K562 (cell line): ENCODE data around the gene ZNF276. TPM values are rescaled to one million over a fixed set of nuclear protein-coding genes. Genes with fewer than 3 reads are reported as not detected.

Source experiments
- ATF1 ChIP-seq, 2 experiments: fragments of 450-650 bp in 1 of 2; IDR thresholded peaks; 2 replicates each; pipeline ENCODE4 v1.6.1; 2016; ENCODE audit warnings: missing compliant biosample characterization in 1 of 2, missing genetic modification characterization in 1 of 2
- ATF6 ChIP-seq: sonication (generic); formaldehyde crosslinking; IDR thresholded peaks from 2 replicates; pipeline ENCODE4 v1.4.0; 2020; ENCODE audit warnings: mild to moderate bottlenecking, missing genetic modification reagents
- CREB3 ChIP-seq: fragments of 450-650 bp; conservative IDR thresholded peaks from 2 replicates; pipeline ENCODE4 v1.6.1; 2016; ENCODE audit warnings: missing genetic modification characterization, low read depth, mild to moderate bottlenecking, missing compliant biosample characterization, moderate library complexity
- GATAD2B ChIP-seq: fragments of 450-650 bp; IDR thresholded peaks from 2 replicates; pipeline ENCODE4 v1.6.1; 2017; ENCODE audit warnings: mild to moderate bottlenecking, borderline replicate concordance
- PHB ChIP-seq: fragments of 250-450 bp; sonication (Bioruptor Pico); IDR thresholded peaks from 2 replicates; pipeline ENCODE4 v1.5.0; 2021
- PHTF2 ChIP-seq: fragments of 250-450 bp; sonication (Bioruptor Pico); IDR thresholded peaks from 2 replicates; pipeline ENCODE4 v1.5.0; 2021; ENCODE audit warnings: mild to moderate bottlenecking
- RHOXF2B ChIP-seq: fragments of 250-450 bp; sonication (Bioruptor Pico); conservative IDR thresholded peaks from 2 replicates; pipeline ENCODE4 v1.5.1; 2021
- RNF219 ChIP-seq: fragments of 250-450 bp; sonication (Bioruptor Pico); IDR thresholded peaks from 2 replicates; pipeline ENCODE4 v1.5.0; 2022; ENCODE audit warnings: mild to moderate bottlenecking
- SMC3 ChIP-seq: conservative IDR thresholded peaks from 2 replicates; pipeline ENCODE4 v1.6.1; 2011; ENCODE audit warnings: low read depth, low read length, improper control_type of control experiment; ENCODE audit not compliant: insufficient read depth
- SRSF3 ChIP-seq: fragments of 200-400 bp; formaldehyde crosslinking; IDR thresholded peaks from 2 replicates; pipeline ENCODE4 v1.6.1; 2016; ENCODE audit warnings: mild to moderate bottlenecking, low read length, moderate library complexity; ENCODE audit not compliant: insufficient read depth
- TAF9B ChIP-seq: fragments of 450-650 bp; IDR thresholded peaks from 2 replicates; pipeline ENCODE4 v1.6.1; 2018; ENCODE audit warnings: mild to moderate bottlenecking; ENCODE audit not compliant: partially characterized antibody
- U2AF2 ChIP-seq: fragments of 200-400 bp; formaldehyde crosslinking; optimal IDR thresholded peaks from 2 replicates; pipeline ENCODE3; 2017; ENCODE audit warnings: low read depth, mild to moderate bottlenecking, low read length
- XRCC3 ChIP-seq: fragments of 450-650 bp; IDR thresholded peaks from 2 replicates; pipeline ENCODE4 v1.6.1; 2017; ENCODE audit warnings: mild to moderate bottlenecking, moderate library complexity
- ZBTB33 ChIP-seq: sonication (generic); formaldehyde crosslinking; IDR thresholded peaks from 2 replicates; pipeline ENCODE4 v1.8.1; 2023; ENCODE audit warnings: mild to moderate bottlenecking, missing genetic modification reagents
- ZNF274 ChIP-seq: IDR thresholded peaks from 2 replicates; pipeline ENCODE4 v1.6.1; 2011; ENCODE audit warnings: low read depth, mild to moderate bottlenecking, low read length, moderate library complexity, borderline replicate concordance
- ZNF449 ChIP-seq: fragments of 250-450 bp; sonication (Bioruptor Pico); IDR thresholded peaks from 2 replicates; pipeline ENCODE4 v1.8.0; 2022; ENCODE audit warnings: moderate library complexity, mild to moderate bottlenecking, inconsistent platforms
- ZNF696 ChIP-seq: fragments of 250-450 bp; sonication (Bioruptor Pico); conservative IDR thresholded peaks from 2 replicates; pipeline ENCODE4 v1.4.0; 2020; ENCODE audit warnings: mild to moderate bottlenecking, moderate library complexity
- polyA plus RNA-seq, 8 experiments: library from polyadenylated mRNA; depleted of rRNA in 4 of 8; stranded (reverse) in 5 of 8; unstranded in 3 of 8; fragments of >200 nt; fragmentation: Nextera tagmentation in 2 of 8; fragmentation: Illumina TruSeq in 1 of 8; extraction: Ambion mirVana in 2 of 8; extraction: Trizol in 1 of 8; gene quantifications; 2 replicates each; pipeline versions ENCODE4 v1.2.1 to v1.2.3, GENCODE V29; 2011 to 2014; ENCODE audit warnings: inconsistent platforms in 1 of 8, missing spikeins in 1 of 8
- total RNA-seq, 7 experiments: library from RNA; depleted of rRNA in 6 of 7; stranded (reverse); fragments of >200 nt in 6 of 7; fragmentation: Illumina TruSeq in 2 of 7; extraction: Trizol in 2 of 7; gene quantifications; 2 replicates each; pipeline versions ENCODE4 v1.2.1 to v1.2.3, GENCODE V29; 2011 to 2021; ENCODE audit warnings: low replicate concordance in 1 of 7

The ZNF276 gene
- total and polyA plus RNA-seq, 9 of the 15 experiments (the other 6 are each of a cell fraction or from before 2014, with no cell fraction given), result 0.49 to 43.9 (median 15.8) TPM

GRCh38 chr16:89701425-89702406 lies 19.6 kb upstream of the ZNF276 start, which contains the start of gene SPATA2L (continued):
- TF ChIP-seq TAF9B, result no peak
- no peak for TF ChIP-seq ZNF449 (CRISPR knock-in tag)
- no peak for TF ChIP-seq XRCC3
- no peak for TF ChIP-seq ZNF274
- no peak for TF ChIP-seq PHTF2 (CRISPR knock-in tag)
- peak; percentile 77; the same call in 1 of the 2 replicates for TF ChIP-seq GATAD2B
- no peak for TF ChIP-seq RHOXF2B (CRISPR knock-in tag)
- no peak; the same call in 1 of the 2 replicates for TF ChIP-seq ATF6 (CRISPR knock-in tag)
- no peak for TF ChIP-seq RNF219 (CRISPR knock-in tag)
- no peak for TF ChIP-seq ZNF696 (CRISPR knock-in tag)
- 0 out of 2 replicates have a peak, but pooled peaks have one; percentile 39 for TF ChIP-seq SMC3
- TF ChIP-seq U2AF2, result no peak
- no peak for TF ChIP-seq ATF1 (CRISPR knock-in tag; IDR thresholded peaks at IDR 0.05)
- TF ChIP-seq ATF1 (tag; IDR thresholded peaks at IDR 0.05), result peak; percentile 62
- TF ChIP-seq PHB (CRISPR knock-in tag), result no peak
- TF ChIP-seq CREB3 (tag), result no peak
- no peak; the same call in 1 of the 2 replicates for TF ChIP-seq ZBTB33
- TF ChIP-seq SRSF3, result no peak
